ENCODE data around the gene VEGFC.

Gene VEGFC

DNA sequence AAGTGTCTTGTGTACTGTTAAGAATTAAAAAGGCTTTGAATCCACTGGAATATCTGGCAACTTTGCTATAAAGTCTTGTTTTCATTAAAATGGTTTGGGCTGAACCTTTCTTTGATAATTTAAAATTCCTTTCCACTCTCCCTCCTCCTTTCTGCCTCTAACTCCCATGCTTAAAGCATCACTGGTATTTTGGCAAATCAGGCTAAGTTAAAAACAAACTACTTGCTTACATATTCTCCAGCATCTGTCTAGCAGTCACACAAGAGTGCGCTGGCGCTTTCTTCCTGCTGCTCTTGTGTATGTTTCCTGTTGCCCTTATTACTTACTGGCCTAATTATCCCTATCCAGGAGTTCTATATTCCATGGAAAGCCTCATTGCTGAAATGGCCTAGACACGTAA is 136.6 kb downstream of the VEGFC start:
- no peak for TF ChIP-seq CTCF (IDR thresholded peaks at IDR 0.05; ENCODE audit: low read depth, low read length)
- in situ Hi-C loops (cut with HindIII; ENCODE audit: low sequenced_read_pairs), result no loop called here
- H3K4me3 ChIP-seq (ENCODE audit: low read depth, low read length), result no peak overlapping the region
- no peak for DNase-seq (ENCODE audit: low read depth, low spot score)

DNA sequence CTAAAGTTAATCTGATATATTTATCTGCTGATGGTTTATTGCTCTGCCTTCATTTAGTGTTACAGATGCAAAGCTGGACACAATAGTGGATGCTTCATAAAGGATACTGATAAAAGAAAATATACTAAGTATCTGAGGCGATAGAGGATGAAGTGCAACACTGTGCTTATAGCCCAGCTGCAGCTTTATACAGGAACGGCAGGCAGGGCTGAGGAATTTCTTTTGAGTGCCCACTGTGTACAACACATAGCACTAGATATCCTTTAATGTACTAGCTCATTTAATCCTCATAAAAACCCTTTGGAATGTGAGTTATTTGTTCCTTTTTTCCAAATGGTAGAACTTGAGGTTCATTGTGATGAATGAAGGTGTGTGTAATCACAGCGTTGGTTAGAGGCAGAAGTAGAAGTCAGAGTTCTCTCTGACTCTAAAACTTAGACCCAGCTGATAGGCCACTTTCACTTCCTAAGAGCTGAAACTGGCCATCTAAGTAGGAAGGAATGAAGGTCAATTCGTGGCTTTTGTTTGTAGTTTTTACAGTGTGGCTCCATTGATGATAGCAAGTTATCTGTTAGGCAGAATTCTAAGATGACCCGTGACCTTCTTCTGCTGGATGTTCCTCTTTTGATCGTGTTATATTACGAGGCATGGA is 138.0 kb downstream of the VEGFC start:
- TF ChIP-seq CTCF (IDR thresholded peaks at IDR 0.05; ENCODE audit: low read depth, low read length), result no peak
- H3K4me3 ChIP-seq (ENCODE audit: low read depth, low read length), result no peak overlapping the region
- in situ Hi-C loops (cut with HindIII; ENCODE audit: low sequenced_read_pairs), result no loop called here
- DNase-seq (ENCODE audit: low read depth, low spot score), result no peak

- H3K4me3 ChIP-seq (ENCODE audit: low read depth, low read length), result no peak overlapping the region
- no peak for DNase-seq (ENCODE audit: low read depth, low spot score)
- no peak for TF ChIP-seq CTCF (IDR thresholded peaks at IDR 0.05; ENCODE audit: low read depth, low read length)
- in situ Hi-C loops (cut with HindIII; ENCODE audit: low sequenced_read_pairs), result no loop called here
These were observed 139.1 kb downstream of the VEGFC start for GRCh38 chr4:176653401-176654220.

DNA sequence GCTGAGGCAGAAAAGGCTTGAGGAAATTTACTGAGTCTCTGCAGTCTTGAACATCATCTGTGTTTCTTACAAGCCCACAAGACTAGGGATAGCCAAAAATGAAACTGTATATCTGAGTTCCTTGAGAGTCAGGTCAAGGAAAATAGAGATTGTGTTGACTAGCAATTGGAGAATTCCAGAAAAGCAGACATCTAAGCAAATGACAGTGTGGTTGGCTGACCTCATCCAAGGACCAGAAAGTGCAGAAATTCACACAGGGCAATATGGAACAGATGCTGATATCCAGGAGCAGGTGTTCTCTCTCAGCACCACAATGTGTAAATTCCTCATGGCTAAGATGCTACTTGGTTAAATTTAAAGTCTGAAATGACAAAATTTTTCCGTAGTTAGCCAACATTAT is 146.4 kb downstream of the VEGFC start:
- in situ Hi-C loops (cut with HindIII; ENCODE audit: low sequenced_read_pairs), result no loop called here
- no peak for DNase-seq (ENCODE audit: low read depth, low spot score)
- H3K4me3 ChIP-seq (ENCODE audit: low read depth, low read length), result no peak overlapping the region
- TF ChIP-seq CTCF (IDR thresholded peaks at IDR 0.05; ENCODE audit: low read depth, low read length), result no peak

DNA sequence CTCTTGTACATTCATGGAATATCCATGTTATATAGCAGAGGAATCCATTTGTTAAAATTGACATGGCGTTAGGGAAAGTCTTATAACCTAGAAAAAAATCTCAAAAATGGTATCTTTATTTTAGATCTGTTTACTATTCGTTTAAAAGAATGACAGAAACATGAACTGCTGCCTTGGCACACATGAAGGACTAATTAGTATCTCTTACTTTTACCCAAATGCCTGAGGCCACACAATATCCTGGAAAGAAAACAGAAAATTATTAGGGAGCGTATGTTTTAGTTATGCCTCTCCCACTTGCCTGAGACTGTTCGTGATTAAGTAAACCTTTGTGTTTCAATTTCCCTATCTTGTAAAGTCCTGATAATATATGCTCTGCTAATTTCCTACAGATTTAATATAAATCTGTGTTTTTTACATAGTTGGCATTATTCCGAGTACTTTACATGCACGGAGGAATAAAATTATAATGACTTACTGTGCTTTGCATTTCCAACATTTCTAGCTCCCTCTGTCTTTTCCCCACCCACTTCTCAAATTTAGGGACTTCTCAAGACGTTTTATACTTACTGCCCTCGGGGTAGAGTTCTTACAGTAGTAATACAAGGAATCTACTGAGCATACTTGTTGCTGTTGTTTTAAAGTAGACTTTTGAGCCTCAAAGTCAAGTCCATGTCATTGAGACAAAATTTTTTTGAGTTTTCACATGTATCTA is 147.3 kb downstream of the VEGFC start:
- no peak for TF ChIP-seq CTCF (IDR thresholded peaks at IDR 0.05; ENCODE audit: low read depth, low read length)
- in situ Hi-C loops (cut with HindIII; ENCODE audit: low sequenced_read_pairs), result no loop called here
- no peak for DNase-seq (ENCODE audit: low read depth, low spot score)
- no peak overlapping the region for H3K4me3 ChIP-seq (ENCODE audit: low read depth, low read length)

DNA sequence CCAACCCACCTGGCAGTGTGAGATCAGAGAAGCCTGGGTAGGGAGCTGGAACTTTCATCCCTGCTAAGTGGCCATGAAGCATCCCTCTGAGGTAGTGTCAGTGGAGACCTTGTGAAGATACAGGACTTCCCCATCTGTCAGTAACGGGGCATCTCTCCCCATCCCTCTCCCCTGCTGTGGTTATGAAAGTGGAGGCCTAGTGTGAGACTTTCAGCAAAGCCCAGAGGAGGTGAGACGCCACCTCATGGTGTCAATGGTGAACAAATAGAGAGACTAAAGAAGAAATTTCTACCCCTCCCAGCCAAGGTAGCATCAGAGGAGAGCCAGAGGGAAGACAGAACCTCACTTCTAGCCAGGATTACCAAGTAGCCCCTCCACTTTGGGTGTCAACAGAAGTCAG is 150.2 kb downstream of the VEGFC start:
- TF ChIP-seq CTCF (IDR thresholded peaks at IDR 0.05; ENCODE audit: low read depth, low read length), result no peak
- H3K4me3 ChIP-seq (ENCODE audit: low read depth, low read length), result no peak overlapping the region
- DNase-seq (ENCODE audit: low read depth, low spot score), result no peak
- in situ Hi-C loops (cut with HindIII; ENCODE audit: low sequenced_read_pairs), result no loop called here

Data from astrocyte of the spinal cord (primary cell).